GOT3 (cell line): ENCODE results near the gene TICAM1.
"Not testable (repeated sequence)": the region's sequence is repeated elsewhere in the genome, so short reads cannot be mapped to it uniquely, and the experiment has no call there.

Experiments
- DNase-seq: peaks from one replicate; lab custom pipeline; 2025; ENCODE audit warnings: mixed read lengths; lab: John Stamatoyannopoulos, UW

Gene TICAM1

DNA sequence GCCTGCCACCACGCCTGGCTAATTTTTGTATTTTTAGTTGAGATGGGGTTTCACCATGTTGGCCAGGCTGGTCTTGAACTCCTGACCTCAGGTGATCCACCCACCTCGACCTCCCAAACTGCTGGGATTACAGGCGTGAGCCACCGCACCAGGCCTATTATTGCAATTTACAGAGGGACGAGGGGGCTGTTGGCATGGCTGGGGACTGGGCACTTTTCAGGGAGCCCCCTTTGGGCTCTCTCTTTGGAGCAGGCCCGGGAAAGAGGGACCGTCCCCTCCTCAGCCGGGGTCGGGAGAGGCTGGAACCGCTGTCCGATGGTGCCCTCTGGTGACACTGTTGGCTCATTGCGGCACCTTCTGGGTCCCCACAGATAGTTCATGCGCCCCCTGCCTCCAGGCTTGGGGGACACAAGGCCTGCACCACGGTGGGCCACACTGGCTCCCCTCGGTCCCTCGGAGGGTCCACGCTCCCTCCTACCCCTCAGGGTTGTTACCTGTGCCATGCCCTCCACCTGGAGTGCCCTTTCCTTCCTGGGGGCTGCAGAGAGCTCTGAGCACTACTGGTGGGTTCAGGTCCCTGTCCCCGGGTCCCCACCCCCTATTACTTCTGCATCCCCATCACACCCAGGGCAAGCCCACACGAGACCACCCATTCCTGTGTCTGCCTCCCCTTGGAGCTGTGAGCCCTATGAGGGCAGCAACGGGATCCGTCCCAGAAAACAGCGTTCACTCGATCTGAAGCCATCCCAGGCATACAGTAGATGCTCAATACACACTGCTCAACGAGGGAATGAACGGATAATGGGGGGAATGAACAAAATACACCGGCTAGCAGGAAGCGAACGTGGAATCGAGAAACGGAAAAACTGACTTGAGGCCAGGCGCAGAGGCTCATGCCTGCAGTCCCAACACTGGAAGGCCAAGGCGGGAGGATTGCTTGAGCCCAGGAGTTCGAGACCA is 27.5 kb downstream of the TICAM1 start:
- DNase-seq, result no peak

GRCh38 chr19:4802711-4803110 is 28.8 kb downstream of the TICAM1 start:
- DNase-seq, result no peak

DNA sequence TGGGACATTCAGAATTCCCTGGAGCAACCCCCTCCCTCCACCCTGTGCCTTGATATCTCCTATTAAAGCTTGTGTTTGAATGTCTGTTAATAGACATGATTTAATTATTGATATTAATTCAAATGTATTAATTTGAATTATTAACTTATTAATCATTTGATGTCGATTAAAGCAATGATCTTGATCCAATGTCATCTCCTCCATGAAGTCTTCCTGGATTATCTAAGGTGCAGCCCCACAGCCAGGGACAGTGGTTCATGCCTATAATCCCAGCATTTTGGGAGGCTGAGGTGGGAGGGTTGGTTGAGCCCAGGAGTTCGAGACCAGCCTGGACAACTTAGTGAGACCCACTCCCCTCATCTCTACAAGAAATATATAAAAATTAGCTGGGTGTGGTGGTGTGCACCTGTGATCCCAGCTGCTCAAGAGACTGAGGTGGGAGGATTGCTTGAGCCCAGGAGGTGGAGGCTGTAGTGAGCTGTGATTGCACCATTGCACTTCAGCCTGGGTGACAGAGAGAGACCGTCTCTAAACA is 30.4 kb downstream of the TICAM1 start:
- no peak for DNase-seq

GRCh38 chr19:4800591-4801081 is 30.9 kb downstream of the TICAM1 start:
- DNase-seq, result no peak

GRCh38 chr19:4795400-4795799 is 36.1 kb downstream of the TICAM1 start:
- DNase-seq, result no peak

DNA sequence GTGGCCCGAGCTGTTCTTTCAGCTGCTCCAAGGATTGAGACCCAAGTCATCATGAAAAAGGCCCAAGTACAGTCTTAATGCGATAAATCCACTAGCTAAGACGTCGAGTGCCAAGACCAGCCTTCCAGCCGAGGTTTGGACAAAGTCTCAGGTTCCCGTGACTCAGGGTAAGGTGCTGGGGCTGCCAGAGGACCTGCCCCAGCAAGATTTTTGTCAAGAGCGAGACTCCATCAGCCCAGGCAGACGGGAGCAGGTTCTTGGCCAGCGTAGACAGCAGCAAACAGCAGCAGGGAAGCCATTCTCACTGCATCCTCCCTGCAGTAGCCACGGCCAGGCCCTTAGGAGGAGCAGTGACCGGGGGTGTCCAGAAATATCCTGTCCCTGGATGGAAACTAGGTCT is 36.5 kb downstream of the TICAM1 start:
- DNase-seq, result no peak

DNA sequence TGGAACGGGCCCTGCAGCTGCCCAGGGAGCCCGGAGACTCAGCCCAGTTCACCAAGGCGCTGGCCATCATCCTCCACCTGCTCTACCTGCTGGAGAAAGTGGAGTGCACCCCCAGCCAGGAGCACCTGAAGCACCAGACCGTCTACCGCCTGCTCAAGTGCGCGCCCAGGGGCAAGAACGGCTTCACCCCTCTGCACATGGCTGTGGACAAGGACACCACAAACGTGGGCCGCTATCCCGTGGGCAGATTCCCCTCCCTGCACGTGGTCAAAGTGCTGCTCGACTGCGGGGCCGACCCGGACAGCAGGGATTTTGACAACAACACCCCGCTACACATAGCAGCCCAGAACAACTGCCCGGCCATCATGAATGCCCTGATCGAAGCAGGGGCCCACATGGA is 38.2 kb downstream of the TICAM1 start:
- DNase-seq, result not testable (repeated sequence)

- DNase-seq, result not testable (repeated sequence)
Observed at GRCh38 chr19:4792866-4793195, 38.7 kb downstream of the TICAM1 start.

DNA sequence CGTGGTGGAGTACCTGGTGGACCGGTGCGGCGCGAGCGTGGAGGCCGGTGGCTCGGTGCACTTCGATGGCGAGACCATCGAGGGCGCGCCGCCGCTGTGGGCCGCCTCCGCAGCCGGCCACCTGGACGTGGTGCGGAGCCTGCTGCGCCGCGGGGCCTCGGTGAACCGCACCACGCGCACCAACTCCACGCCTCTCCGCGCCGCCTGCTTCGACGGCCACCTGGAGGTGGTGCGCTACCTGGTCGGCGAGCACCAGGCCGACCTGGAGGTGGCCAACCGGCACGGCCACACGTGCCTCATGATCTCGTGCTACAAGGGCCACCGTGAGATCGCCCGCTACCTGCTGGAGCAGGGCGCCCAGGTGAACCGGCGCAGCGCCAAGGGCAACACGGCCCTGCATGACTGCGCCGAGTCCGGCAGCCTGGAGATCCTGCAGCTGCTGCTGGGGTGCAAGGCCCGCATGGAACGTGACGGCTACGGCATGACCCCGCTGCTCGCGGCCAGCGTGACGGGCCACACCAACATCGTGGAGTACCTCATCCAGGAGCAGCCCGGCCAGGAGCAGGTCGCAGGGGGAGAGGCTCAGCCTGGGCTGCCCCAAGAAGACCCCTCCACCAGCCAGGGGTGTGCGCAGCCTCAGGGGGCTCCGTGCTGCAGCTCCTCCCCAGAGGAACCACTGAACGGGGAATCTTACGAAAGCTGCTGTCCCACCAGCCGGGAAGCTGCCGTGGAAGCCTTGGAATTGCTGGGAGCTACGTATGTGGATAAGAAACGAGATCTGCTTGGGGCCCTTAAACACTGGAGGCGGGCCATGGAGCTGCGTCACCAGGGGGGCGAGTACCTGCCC is 39.3 kb downstream of the TICAM1 start:
- DNase-seq, result not testable (repeated sequence)

GRCh38 chr19:4791183-4792018 is 40.1 kb downstream of the TICAM1 start, which contains the start of gene FEM1A:
FEM1A (plus strand) TSS chr19:4791734; CDS start chr19:4791855, 121 bp downstream.
- peak; percentile 96 for DNase-seq

DNA sequence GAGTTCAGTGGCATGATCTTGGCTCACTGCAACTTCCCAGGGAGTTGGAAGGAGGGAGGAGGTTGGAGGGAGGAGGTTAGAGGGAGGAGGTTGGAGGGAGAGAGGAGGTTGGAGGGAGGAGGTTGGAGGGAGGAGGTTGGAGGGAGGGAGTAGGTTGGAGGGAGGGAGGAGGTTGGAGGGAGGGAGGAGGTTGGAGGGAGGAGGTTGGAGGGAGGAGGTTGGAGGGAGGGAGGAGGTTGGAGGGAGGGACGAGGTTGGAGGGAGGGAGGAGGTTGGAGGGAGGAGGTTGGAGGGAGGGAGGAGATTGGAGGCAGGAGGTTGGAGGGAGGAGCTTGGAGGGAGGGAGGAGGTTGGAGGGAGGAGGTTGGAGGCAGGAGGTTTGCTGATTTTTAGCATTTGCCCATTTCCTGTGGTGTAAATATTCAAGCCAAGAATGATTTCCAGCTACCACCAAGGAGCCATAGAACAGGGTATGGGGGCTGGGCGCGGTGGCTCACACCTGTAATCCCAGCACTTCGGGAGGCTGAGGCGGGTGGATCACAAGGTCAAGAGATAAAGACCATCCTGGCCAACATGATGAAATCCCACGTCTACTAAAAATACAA is 45.0 kb downstream of the TICAM1 start:
- not testable (repeated sequence) for DNase-seq

- no peak for DNase-seq
Observed at GRCh38 chr19:4781801-4782200, 49.7 kb downstream of the TICAM1 start.

DNA sequence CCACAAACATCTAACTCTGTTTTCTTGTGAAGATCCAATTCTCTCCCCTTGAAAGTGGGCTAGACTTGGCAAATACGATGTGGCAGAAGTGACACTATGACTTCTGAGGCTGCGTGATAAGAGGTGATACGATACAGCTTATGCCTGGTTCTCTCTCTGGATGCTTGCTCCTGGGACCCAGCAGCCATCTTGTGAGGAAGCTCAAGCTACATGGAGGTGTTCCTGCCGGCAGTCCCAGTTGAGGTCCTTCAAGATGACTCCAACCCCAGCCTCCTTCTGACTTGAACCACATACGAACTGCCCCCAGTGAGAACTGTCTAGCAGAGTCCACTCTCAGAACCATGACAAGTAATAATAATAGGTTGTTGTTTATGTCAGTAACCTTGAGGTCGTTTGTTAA is 50.7 kb downstream of the TICAM1 start:
- DNase-seq, result no peak

GRCh38 chr19:4778124-4778523 is 53.4 kb downstream of the TICAM1 start:
- DNase-seq, result not testable (repeated sequence)

GRCh38 chr19:4776436-4777211 is 54.9 kb downstream of the TICAM1 start:
- DNase-seq, result no peak

- DNase-seq, result no peak
Observed at GRCh38 chr19:4775627-4776152, 55.8 kb downstream of the TICAM1 start.

GRCh38 chr19:4774136-4774535 is 57.4 kb downstream of the TICAM1 start:
- DNase-seq, result no peak

DNA sequence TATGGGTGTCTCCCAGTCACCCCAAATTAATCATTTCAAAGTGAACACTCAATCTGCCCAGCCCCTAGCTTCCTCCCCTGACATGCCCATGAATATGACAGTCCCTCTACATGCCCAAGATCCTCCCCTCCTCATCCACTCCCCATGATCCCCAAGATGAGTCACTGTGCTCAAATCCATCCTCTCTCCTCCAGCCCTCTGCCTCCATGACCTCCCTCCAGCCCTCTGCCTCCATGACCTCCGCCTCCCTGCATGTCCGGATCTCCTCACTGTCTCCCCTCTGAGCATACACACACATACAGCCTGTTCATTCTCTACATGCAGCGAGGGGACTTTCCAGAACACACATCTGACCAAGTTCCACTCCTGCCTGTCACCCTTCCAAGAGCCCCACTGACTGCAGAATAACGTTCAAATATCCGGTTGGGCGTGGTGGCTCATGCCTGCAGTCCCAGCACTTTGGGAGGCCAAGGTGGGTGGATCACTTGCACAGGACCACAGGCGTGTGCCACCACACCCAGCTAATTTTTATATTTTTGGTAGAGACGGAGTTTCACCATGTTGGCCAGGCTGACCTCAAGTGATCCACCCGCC is 58.4 kb downstream of the TICAM1 start:
- no peak for DNase-seq

DNA sequence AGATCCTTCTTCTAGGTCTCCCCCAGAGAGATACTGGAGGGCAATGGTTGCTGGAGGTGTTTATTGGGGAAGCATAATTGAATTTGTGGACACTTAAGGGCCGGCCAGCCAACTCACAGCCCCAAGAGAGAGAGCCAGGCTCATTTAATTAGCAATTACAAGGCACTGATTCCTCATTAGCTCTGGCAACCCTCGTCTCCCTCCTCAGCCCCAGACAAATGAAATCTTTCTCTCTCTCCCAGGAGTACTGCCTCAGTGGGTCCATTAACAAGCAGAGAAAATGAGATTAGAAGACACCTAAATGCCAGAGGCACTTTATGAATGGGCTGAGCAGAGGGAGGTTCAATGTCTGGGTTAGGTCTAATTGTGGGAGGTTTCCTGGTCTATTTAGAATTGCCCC is 58.9 kb downstream of the TICAM1 start:
- DNase-seq, result no peak
